GM18498 (cell line): ENCODE data around the gene AIG1.
"Not testable (repeated sequence)": the region's sequence is repeated elsewhere in the genome, so short reads cannot be mapped to it uniquely, and the experiment has no call there.

Source experiments
- ATAC-seq: cut with Tn5 transposase; IDR thresholded peaks from one replicate; pipeline ENCODE4 v1.9.1; 2021; ENCODE audit warnings: mild to moderate bottlenecking, moderate library complexity; ENCODE audit not compliant: unreplicated experiment

AIG1 gene

DNA sequence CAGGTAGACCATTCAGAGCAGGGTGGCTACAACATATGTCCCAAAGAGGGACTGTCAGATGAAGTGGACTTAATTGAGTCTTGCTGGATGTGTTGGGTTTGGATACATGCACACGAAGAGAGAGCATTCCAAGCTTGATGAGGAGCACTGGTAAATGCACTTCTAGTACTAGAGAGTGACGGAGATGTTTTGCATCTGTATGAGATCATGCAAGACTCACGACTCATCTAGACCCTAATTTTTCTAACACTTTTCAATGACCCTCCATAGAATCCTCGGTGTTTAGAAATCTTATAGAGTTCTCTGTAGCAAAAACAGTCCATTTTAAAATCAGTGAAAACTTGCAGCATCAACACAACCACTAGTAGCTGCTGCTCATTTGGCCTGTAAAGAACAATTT is 4.8 kb upstream of the AIG1 start:
- ATAC-seq, result no peak

GRCh38 chr6:143058987-143059386 is 1.7 kb upstream of the AIG1 start:
- ATAC-seq, result no peak

GRCh38 chr6:143059663-143060353 is 881 bp upstream of the AIG1 start:
- no peak for ATAC-seq

- peak; percentile 77 for ATAC-seq
These were observed 309 bp upstream of the AIG1 start for GRCh38 chr6:143060354-143060805.

DNA sequence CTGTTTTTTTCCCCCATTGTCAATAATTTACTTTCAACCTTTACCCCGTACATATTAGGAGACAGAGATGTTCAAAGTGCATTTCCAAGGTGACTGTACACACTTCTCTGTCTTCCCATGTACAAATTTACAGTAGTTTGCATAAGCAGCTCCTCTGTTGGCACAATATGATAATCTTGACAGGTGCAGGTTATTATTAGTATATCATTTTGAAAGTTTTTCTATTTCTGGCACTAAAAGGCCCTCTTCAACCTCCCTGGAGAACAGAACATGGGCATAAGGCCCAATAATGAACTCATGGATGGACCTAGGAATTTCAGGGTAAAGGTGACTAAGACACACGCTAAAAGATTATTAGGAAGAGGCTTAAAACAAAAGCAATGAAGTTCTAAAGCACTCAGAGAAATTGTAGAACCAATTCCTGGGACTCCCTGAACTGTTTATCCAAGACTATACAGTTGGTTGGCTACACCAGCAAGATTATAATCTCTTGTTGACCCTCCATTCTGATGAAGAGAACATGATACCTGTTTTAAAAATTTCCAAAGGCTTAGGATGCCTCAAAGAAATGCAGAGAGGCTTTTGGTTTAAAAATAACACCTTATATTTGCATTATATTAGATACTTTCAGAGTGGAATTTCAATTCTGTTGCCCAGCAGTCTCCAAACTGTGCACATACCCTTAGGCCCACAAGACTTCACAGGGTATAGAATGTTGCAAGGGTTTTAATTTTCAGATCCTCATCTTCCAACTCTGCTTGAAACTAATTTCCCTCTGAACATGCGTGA is 1.1 kb downstream of the AIG1 start:
- ATAC-seq, result no peak

DNA sequence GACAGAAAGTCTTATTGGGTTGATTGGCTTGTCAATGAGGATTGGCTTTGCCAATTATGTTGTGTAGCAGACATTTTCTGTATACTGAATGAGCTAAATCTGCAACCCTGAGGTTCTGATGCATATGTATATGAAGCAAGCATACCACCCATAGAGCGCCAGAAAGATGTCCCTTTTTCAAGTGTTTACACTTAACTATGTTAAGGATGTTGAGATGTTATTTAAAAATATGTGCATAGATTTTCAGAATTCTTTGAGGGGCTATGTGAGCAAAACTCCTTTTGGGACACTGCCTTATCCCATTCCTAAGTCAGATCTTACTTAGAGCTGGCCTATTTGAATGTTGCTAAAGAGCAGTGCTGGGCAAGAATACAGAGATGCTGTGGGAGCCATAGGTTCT is 1.9 kb downstream of the AIG1 start:
- ATAC-seq, result no peak

- no peak for ATAC-seq
These were observed 2.9 kb downstream of the AIG1 start for GRCh38 chr6:143063631-143064030.

GRCh38 chr6:143064271-143064670 is 3.6 kb downstream of the AIG1 start:
- ATAC-seq, result no peak

GRCh38 chr6:143064951-143065683 is 4.4 kb downstream of the AIG1 start:
- ATAC-seq, result no peak

DNA sequence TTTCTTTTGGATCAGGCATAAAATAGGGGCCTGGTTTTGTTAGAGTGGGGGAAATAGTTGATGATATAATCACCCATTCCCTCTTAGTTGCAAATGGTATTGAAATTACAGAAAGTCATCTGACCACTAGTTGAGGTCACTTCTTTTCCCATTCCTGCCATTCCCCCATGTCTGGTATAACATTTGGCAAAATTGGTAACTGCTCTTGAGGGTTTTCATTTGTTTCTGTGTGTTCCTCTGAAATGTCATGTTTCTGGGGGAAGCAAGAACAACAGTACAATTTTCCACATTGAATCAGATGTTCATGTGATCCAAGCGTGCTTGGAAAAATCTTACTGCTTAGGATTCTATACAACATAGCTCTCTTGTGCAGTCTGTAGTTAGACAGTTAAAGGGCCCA is 7.3 kb downstream of the AIG1 start:
- ATAC-seq, result no peak

- no peak for ATAC-seq
These were observed 13.4 kb downstream of the AIG1 start for GRCh38 chr6:143074101-143074500.

- no peak for ATAC-seq
These were observed 14.1 kb downstream of the AIG1 start for GRCh38 chr6:143074670-143075318.

DNA sequence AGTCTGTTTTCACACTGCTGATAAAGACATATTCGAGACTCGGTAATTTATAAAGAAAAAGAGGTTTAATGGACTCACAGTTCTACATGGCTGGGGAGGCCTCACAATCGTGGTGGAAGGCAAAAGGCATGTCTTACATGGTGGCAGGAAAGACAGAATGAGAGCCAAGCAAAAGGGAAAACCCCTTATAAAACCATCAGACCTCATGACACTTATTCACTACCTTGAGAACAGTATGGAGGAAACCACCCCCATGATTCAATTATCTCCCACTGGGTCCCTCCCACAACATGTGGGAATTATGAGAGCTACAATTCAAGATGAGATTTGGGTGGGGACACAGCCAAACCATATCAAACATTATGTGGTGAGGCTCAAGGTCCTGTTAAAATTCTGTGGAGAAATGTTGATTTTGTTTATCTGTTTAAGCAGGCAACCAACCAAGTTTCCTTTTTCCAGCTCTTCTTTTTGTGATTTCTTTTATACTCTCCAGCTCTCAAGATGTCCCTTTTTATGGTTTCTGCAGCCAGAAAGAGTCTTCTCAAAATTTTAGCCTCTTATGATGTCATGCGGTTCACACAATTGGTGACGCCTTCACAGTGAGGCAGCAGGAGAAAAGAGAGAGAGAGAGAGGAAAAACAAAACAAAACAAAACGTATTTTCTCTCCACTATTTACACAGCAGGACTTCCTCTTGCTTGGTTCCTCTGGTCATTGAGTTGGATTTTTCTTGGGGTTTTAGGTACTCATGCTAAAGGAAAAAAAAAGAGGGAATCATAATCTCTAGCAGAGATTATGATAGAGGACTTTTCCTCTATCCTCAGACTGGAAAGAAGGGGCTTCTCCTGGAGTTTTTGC is 18.0 kb downstream of the AIG1 start:
- no peak for ATAC-seq

DNA sequence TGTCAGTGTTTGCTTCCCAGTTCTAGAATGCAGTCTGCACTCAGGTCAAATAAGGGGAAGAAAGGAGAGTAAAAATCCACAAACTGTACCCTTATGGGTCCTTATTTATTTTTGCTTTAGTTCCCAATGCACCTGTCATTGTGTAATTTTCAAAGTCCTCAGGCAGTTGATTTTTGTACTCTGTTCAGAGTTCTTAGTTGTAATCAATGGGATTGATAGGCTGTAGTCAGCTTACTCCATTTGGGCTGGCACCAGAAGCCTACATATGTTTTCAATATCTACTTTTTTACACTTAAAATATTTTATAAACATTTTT is 18.6 kb downstream of the AIG1 start:
- no peak for ATAC-seq

DNA sequence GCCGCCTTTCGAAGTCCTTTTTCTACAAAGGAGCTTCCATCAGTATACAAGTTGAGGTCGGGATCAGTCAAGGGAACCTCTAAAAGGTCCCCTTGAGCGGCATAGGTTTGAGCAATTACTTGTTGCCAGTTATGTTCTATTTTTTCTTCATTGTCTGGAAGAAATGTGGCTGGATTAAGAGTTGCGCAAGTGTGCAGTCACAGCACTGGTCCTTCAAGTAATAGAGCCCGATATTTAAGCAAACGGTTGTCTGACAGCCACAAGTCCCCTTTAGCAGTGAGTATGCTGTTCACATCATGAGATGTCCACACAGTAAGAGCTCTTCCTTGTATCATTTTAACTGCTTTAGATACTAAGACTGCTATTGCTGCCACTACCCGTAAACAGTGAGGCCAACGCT is 21.6 kb downstream of the AIG1 start:
- ATAC-seq, result not testable (repeated sequence)

DNA sequence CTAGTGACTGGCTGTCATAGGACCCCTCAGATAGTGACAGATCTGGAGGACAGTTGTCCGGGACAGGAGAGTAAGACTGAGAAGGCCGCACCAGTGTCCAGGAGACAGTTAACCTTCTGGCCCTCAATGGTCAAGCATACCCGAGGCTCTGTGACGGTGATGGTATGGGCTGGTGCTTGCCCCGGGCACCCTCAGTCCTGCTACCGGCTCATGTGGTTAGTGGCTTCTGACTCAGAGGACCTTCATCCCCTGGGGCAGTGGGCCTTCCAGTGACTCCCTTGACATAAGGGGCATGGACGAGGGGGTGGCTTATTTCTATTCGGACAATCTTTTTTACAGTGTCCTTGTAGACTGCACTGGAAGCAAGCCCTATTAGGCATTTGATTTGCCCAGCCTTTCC is 23.3 kb downstream of the AIG1 start:
- not testable (repeated sequence) for ATAC-seq

DNA sequence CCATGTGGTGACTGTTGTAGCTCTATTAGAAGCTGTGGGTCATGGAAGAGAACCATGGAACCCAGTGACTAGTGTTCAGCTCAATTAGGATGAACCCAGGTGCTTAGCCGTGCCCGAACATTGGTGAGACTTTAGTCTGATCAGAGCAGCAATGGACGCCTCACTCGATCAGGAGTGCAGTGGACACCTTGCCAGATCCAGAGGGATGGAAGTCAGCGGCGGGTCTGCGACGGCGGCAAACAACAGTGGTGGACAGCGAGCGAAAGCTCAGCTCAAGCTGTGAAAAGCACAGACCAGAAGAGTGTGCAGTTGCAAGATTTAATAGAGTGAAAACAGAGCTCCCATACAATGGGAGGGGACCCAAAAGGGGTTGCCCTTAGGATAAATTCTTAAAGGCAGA is 26.6 kb downstream of the AIG1 start:
- ATAC-seq, result not testable (repeated sequence)

DNA sequence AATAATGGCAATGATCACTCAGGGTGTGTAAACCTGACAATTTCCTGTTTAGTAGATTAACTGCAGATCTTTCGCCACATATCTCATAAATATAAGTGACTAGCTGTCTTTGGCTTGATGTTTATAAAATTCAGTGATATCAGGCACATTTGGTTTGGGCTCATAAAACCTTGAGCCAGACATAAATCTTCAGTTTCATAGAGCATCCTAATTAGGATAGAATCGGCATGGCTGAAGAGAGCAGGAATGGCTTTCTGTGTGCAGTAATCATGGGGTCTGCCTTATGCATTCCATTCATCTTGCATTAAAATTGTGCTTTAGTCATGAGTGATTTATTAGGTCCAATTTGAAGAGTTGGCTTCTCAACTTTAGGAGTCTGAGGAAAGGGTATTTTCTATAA is 27.2 kb downstream of the AIG1 start:
- ATAC-seq, result no peak

GRCh38 chr6:143090314-143091044 is 29.8 kb downstream of the AIG1 start:
- ATAC-seq, result no peak

DNA sequence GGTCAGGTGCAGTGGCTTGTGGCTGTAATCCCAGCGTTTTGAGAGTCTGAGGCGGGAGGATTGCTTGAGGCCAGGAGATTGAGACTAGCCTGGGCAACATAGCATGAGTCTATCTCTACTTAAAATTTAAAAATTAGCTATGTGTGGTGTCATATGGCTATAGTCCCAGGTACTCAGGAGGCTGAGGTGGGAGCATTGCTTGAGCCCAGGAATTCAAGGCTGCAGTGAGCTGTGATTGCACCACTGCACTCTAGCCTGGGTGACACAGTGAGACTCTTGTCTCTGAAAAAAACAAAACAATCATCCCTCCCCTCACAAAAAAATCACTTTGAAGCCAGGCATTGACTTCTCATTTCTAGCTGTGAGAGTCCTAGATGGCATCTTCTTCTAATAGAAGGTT is 32.1 kb downstream of the AIG1 start:
- no peak for ATAC-seq
